ENCODE results near the gene GUCY2D. TPM values are rescaled to one million over a fixed set of nuclear protein-coding genes. Genes with fewer than 3 reads are reported as not detected.

Gene GUCY2D
- total RNA-seq, 1 donor from 2014 or later: not detected

DNA sequence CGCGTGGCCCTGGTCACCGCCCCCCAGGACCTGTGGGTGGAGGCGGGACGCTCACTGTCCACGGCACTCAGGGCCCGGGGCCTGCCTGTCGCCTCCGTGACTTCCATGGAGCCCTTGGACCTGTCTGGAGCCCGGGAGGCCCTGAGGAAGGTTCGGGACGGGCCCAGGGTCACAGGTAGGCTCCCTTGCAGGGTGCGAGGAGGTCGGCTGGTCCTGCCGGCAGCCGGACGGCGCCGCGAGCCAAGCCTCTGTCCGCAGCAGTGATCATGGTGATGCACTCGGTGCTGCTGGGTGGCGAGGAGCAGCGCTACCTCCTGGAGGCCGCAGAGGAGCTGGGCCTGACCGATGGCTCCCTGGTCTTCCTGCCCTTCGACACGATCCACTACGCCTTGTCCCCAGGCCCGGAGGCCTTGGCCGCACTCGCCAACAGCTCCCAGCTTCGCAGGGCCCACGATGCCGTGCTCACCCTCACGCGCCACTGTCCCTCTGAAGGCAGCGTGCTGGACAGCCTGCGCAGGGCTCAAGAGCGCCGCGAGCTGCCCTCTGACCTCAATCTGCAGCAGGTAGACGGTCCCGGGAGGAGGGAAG, 1.3 kb downstream of the GUCY2D start:
- Mint-ChIP-seq H3K9me3 (ENCODE audit: unreplicated experiment) (no peaks in the 10 kb centered on the region), H3K27me3 (ENCODE audit: unreplicated experiment) (peaks cover 38% of the 10 kb centered on the region), H3K4me1 (ENCODE audit: unreplicated experiment) (no peaks in the 10 kb centered on the region), H3K4me3 (ENCODE audit: unreplicated experiment) (no peak overlapping the region), H3K27ac (ENCODE audit: unreplicated experiment) (no peak overlapping the region), H3K36me3 (ENCODE audit: unreplicated experiment) (no peaks in the 10 kb centered on the region)
- DNase-seq (ENCODE audit: extremely low spot score, unreplicated experiment): no peak
- TF ChIP-seq CTCF (IDR thresholded peaks at IDR 0.05): no peak

DNA sequence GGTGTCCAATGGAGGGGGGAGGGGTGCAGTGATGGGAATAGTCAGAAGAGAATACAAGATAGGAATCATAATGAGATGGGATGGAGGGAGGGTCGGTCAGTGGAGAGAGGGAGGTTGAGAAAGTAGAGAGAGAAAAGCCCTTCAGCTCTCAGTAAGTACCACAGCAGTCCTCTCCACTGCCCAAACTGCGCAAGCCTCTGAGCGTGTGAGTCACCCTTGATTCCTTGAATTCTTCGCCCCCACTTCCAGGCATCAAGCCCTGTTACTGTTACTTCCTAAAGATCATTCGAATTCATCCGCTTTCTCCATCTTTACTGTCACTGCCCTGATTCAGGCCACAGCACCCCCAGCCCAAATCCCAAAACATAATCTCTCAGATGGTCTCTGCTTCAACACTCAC, 2.5 kb downstream of the GUCY2D start:
- Mint-ChIP-seq H3K27me3 (ENCODE audit: unreplicated experiment) (peaks cover 33% of the 10 kb centered on the region), H3K4me1 (ENCODE audit: unreplicated experiment) (no peaks in the 10 kb centered on the region), H3K27ac (ENCODE audit: unreplicated experiment) (no peak overlapping the region), H3K36me3 (ENCODE audit: unreplicated experiment) (no peaks in the 10 kb centered on the region), H3K4me3 (ENCODE audit: unreplicated experiment) (no peak overlapping the region), H3K9me3 (ENCODE audit: unreplicated experiment) (no peaks in the 10 kb centered on the region)
- no peak for DNase-seq (ENCODE audit: extremely low spot score, unreplicated experiment)
- TF ChIP-seq CTCF (IDR thresholded peaks at IDR 0.05): no peak

- Mint-ChIP-seq H3K27ac (ENCODE audit: unreplicated experiment) (no peak overlapping the region), H3K27me3 (ENCODE audit: unreplicated experiment) (peaks cover 31% of the 10 kb centered on the region), H3K4me1 (ENCODE audit: unreplicated experiment) (no peaks in the 10 kb centered on the region), H3K9me3 (ENCODE audit: unreplicated experiment) (no peaks in the 10 kb centered on the region), H3K4me3 (ENCODE audit: unreplicated experiment) (no peak overlapping the region), H3K36me3 (ENCODE audit: unreplicated experiment) (no peaks in the 10 kb centered on the region)
- no peak for DNase-seq (ENCODE audit: extremely low spot score, unreplicated experiment)
- no peak for TF ChIP-seq CTCF (IDR thresholded peaks at IDR 0.05)
Observed at GRCh38 chr17:8005357-8005756, 2.9 kb downstream of the GUCY2D start.

GRCh38 chr17:8005967-8006730, 3.7 kb downstream of the GUCY2D start:
- no peak for TF ChIP-seq CTCF (IDR thresholded peaks at IDR 0.05)
- Mint-ChIP-seq H3K27ac (ENCODE audit: unreplicated experiment) (no peak overlapping the region), H3K9me3 (ENCODE audit: unreplicated experiment) (no peaks in the 10 kb centered on the region), H3K4me3 (ENCODE audit: unreplicated experiment) (no peak overlapping the region), H3K4me1 (ENCODE audit: unreplicated experiment) (no peaks in the 10 kb centered on the region), H3K27me3 (ENCODE audit: unreplicated experiment) (peaks cover 23% of the 10 kb centered on the region), H3K36me3 (ENCODE audit: unreplicated experiment) (no peaks in the 10 kb centered on the region)
- DNase-seq (ENCODE audit: extremely low spot score, unreplicated experiment): no peak

- DNase-seq (ENCODE audit: extremely low spot score, unreplicated experiment): no peak
- Mint-ChIP-seq H3K4me1 (ENCODE audit: unreplicated experiment) (no peaks in the 10 kb centered on the region), H3K27me3 (ENCODE audit: unreplicated experiment) (peaks cover 19% of the 10 kb centered on the region), H3K4me3 (ENCODE audit: unreplicated experiment) (no peak overlapping the region), H3K36me3 (ENCODE audit: unreplicated experiment) (no peaks in the 10 kb centered on the region), H3K27ac (ENCODE audit: unreplicated experiment) (no peak overlapping the region), H3K9me3 (ENCODE audit: unreplicated experiment) (no peaks in the 10 kb centered on the region)
- no peak for TF ChIP-seq CTCF (IDR thresholded peaks at IDR 0.05)
Observed at GRCh38 chr17:8006836-8007680, 4.6 kb downstream of the GUCY2D start.
